Pancreas (tissue), 10 donors: ENCODE data around the gene DIAPH3. TPM values are rescaled to one million over a fixed set of nuclear protein-coding genes. Genes with fewer than 3 reads are reported as not detected.
A peak's percentile ranks its signal among the peaks of the same experiment; 100 is the strongest.

Experiments used
- ATAC-seq, 4 donors: fragments of 200-7000 bp; cut with Tn5 transposase; one replicate each; pipeline versions ENCODE4 v1.8.0 to v1.9.1; 2020; ENCODE audit warnings: mild to moderate bottlenecking in 4 of 4, moderate library complexity in 4 of 4
- DNase-seq, 6 donors: peaks; one replicate each; pipeline ENCODE4 v3.0.0-alpha.2; 2020
- FAIRE-seq: peaks from 2 replicates; lab custom pipeline; 2012; peaks lifted over from hg19 to GRCh38; lab: Jason Lieb, UNC
- H3K27ac ChIP-seq, 4 donors: fragments of 200-600 bp; sonication (generic); 1 replicate in 3 of 4; 2 replicates in 1 of 4; pipeline versions ENCODE4 v1.5.0 to v1.8.0; 2020
- H3K27me3 ChIP-seq, 4 donors: fragments of 200-600 bp; one replicate each; pipeline ENCODE4 v1.8.0; 2021
- H3K36me3 ChIP-seq, 3 donors: fragments of 200-600 bp; sonication (generic) in 1 of 3; one replicate each; pipeline versions ENCODE4 v1.5.0 to v1.8.0; 2020 to 2021
- H3K4me1 ChIP-seq, 3 donors: fragments of 200-600 bp; one replicate each; pipeline ENCODE4 v1.8.0; 2021
- H3K4me3 ChIP-seq, 4 donors: fragments of 200-600 bp; sonication (generic) in 2 of 4; one replicate each; pipeline versions ENCODE4 v1.5.0 to v1.8.0; 2020 to 2021
- H3K9me3 ChIP-seq, 4 donors: fragments of 200-600 bp; one replicate each; pipeline ENCODE4 v1.8.0; 2021
- WGBS, 2 donors: extraction: QIAGEN DNeasy Blood & Tissue Kit; methylation state at CpG; one replicate each; pipeline ENCODE4 v1.1.7; 2013; 5-methylcytosine and 5-hydroxymethylcytosine counted together
- intact Hi-C, 3 donors: fragments of 100-400 bp; cut with DNase I; formaldehyde crosslinking; loops; one replicate each; pipeline versions ENCODE4 v1.11.1 to v1.14.2; 2022
- polyA plus RNA-seq, 2 donors: library from polyadenylated mRNA; stranded (reverse); fragments of 200-250 nt; gene quantifications; one replicate each; pipeline ENCODE4 v1.2.3, GENCODE V29; 2013
- total RNA-seq, 6 donors: library from RNA; stranded (reverse); fragmentation: NEBNext Ultra II Directional in 4 of 6; extraction: Animal tissue kit (Norgen Biotek cat#: 25700) in 4 of 6; gene quantifications; one replicate each; pipeline versions ENCODE4 v1.2.1 to v1.2.4, GENCODE V29; 2021 to 2023
- TF ChIP-seq, protein P1 (sequence below), 4 donors: fragments of 200-600 bp; sonication (generic) in 3 of 4; IDR thresholded peaks; one replicate each; pipeline versions ENCODE4 v1.5.0 to v1.8.0; 2021; ENCODE audit warnings: antibody characterized with exemption in 4 of 4
- donor health status: healthy with polysubstance abuse.
- donor health status: DM: no; HTN: no; CAD: no; lungs with moderate emphysema.
- donor health status: DM: no; HTN: no; CAD: no.
- donor health status: control.
- donor health status: control.
- donor health status: Bipolar disorder and iron deficiency.
- donor health status: DM: yes; HTN: yes; CAD: no.
- donor health status: DM: no; HTN: no; CAD: no.
- donor health status: DM: no; HTN: no; CAD: no.
- donor health status: DM: yes; HTN: yes; CAD: no.

The DIAPH3 gene
- total and polyA plus RNA-seq, 8 donors: 0.12 to 1.3 (median 0.42) TPM; not detected in 1

DNA sequence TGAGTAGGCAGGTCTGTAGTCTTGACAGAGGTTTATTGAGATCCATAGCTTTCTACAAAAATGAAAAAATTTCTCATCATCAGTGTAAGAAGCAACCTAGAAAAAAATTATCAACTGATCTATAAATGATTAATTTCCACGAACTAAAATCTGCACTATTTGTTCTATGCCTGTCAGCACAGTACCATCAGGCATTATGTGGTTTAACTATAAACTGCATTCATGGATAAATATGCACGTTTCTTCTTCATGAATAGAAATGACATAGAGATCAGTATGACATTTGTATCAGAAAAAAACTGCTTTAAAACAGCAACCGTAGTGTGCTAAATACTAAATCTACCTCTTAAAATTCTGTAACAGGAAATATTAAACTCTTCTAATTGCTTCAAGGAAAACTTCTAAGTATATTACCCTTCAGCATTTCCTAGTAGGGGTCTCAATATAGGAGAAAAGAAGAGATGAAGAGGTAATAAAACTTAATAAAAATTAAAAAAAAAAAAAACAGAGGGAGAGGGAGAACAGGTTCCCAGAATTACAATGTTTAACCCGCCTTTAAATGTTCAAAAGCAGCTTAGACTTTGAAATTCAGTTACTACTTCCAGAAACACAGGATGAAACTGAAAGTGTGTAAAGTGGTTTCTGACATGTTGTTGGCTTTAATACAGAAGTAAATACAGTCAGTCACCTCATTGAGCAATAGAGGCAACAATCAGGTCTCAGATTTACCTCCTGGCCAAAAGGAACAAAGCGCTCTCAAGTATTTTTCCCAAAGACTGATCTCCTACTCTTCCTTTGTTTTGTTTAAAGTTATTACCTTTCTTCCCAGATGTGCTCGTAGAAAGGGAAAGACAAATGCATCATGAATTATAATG lies 144.4 kb downstream of the DIAPH3 start:
- Histone ChIP-seq H3K9me3 (no peaks in the 10 kb centered on the region), H3K4me1 (peaks cover 0 to 16% (median 5%) of the 10 kb centered on the region in 3 donors), H3K4me3 (peak overlapping the region in 1 of 4 donors; percentile 9), H3K27ac (peak overlapping the region in 2 of 4 donors; percentile 22 to 62), H3K36me3 (no peaks in the 10 kb centered on the region), H3K27me3 (no peaks in the 10 kb centered on the region)
- intact Hi-C loops: no loop called here
- no peak for DNase-seq
- ATAC-seq: peak; percentile 85 to 98 (median 92)
- FAIRE-seq: no peak
- 18 to 21% methylated on average over 6 of the region's 6 CpGs for WGBS, 2 donors
- TF ChIP-seq, protein P1, sequence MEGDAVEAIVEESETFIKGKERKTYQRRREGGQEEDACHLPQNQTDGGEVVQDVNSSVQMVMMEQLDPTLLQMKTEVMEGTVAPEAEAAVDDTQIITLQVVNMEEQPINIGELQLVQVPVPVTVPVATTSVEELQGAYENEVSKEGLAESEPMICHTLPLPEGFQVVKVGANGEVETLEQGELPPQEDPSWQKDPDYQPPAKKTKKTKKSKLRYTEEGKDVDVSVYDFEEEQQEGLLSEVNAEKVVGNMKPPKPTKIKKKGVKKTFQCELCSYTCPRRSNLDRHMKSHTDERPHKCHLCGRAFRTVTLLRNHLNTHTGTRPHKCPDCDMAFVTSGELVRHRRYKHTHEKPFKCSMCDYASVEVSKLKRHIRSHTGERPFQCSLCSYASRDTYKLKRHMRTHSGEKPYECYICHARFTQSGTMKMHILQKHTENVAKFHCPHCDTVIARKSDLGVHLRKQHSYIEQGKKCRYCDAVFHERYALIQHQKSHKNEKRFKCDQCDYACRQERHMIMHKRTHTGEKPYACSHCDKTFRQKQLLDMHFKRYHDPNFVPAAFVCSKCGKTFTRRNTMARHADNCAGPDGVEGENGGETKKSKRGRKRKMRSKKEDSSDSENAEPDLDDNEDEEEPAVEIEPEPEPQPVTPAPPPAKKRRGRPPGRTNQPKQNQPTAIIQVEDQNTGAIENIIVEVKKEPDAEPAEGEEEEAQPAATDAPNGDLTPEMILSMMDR (IDR thresholded peaks at IDR 0.05): no peak

DNA sequence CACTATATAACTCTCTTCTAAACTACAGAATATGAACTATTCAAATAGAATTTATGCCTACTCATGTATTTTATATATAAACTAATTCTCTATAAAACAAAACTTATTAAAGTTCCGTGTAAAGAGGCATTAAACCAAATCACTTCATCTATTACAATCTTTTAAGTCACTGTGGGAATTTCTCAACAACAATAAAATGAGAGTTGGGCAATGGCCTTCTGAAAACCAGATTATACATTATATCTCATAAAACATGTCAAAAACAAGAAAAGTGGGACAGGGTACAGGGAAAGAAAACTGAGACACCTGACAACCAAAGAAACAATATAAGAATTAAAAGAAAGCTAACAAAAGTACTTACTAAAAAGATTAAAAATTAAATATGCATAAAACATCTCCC lies 145.2 kb downstream of the DIAPH3 start:
- 63 to 71% methylated on average over 1 of the region's 1 CpG for WGBS, 2 donors
- TF ChIP-seq, protein P1 (IDR thresholded peaks at IDR 0.05): no peak
- Histone ChIP-seq H3K36me3 (no peaks in the 10 kb centered on the region), H3K27me3 (no peaks in the 10 kb centered on the region), H3K9me3 (no peaks in the 10 kb centered on the region), H3K27ac (no peak overlapping the region), H3K4me1 (peaks cover 0 to 16% (median 5%) of the 10 kb centered on the region in 3 donors), H3K4me3 (no peak overlapping the region)
- DNase-seq: no peak
- intact Hi-C loops: no loop called here
- FAIRE-seq: no peak
- no peak for ATAC-seq

DNA sequence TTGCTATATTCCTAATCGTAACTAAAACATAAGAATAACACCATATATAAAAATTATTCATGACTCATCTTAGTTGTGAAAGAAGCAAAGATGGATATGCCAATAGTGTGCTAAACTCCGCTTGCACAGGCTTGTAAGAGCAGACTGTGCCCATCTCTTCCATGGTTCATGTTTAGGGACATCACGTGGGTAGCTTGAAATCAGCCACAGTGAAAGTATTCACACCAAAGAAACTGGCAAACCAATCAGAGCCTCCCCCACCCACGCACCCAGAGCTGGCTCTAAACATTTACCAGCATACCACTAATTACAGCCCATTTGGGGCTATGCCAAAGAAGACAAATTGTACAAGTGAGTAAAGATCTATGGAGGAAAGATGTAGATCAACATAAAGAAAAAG lies 147.5 kb downstream of the DIAPH3 start:
- no peak for FAIRE-seq
- Histone ChIP-seq H3K36me3 (no peaks in the 10 kb centered on the region), H3K4me3 (no peak overlapping the region), H3K27me3 (no peaks in the 10 kb centered on the region), H3K27ac (no peak overlapping the region), H3K9me3 (no peaks in the 10 kb centered on the region), H3K4me1 (peaks cover 15 to 29% (median 15%) of the 10 kb centered on the region in 3 donors)
- TF ChIP-seq, protein P1 (IDR thresholded peaks at IDR 0.05): no peak
- ATAC-seq: no peak
- no peak for DNase-seq
- intact Hi-C loops: no loop called here
- 96% methylated on average over 4 of the region's 4 CpGs for WGBS, 2 donors

DNA sequence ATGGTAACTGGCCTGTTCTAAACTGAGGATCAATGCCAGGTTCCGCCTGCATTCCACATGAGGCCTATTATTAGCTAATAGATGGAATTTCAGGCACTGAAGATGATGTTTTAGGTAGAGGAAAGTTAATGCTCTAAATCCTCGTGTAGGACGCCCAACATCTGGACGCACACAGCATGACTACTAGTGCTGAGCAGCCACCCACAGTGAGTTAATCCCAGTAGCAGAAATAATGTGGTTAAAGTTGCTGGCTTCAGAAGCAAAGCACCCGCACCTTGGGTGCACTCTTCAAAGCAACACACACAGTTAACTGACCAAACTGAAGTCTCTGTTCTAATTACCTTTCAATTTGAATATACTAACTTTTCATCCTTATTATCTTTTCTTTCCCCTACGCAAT lies 150.6 kb downstream of the DIAPH3 start:
- FAIRE-seq (no peak), DNase-seq (no peak), ATAC-seq (no peak)
- Histone ChIP-seq H3K27ac (peak overlapping the region in 2 of 4 donors; percentile 5 to 72), H3K36me3 (no peaks in the 10 kb centered on the region), H3K4me3 (no peak overlapping the region), H3K4me1 (peaks cover 16 to 23% (median 18%) of the 10 kb centered on the region in 3 donors), H3K27me3 (no peaks in the 10 kb centered on the region), H3K9me3 (no peaks in the 10 kb centered on the region)
- 85 to 95% methylated on average over 6 of the region's 6 CpGs for WGBS, 2 donors
- intact Hi-C loops: no loop called here
- TF ChIP-seq, protein P1 (IDR thresholded peaks at IDR 0.05): no peak

DNA sequence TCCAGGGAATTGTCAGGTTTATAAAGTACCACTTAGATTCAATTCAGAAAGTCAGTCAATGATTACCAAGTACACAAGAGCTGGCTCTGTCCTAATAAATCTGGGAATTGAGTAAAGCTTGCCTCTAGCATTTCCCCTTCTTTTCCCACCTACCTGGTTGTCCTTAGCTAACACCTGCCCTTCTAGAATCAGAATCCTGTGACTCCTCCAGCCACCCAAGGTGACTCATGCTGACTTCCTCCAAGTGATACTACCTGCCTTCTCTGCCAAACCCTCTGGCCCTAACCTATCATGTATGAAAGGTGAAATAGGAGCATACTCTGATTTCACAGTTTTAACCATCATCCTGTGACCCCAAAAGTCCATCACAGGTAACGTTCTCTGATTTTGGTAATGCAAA lies 151.2 kb downstream of the DIAPH3 start:
- 44 to 46% methylated on average over 1 of the region's 1 CpG for WGBS, 2 donors
- Histone ChIP-seq H3K36me3 (no peaks in the 10 kb centered on the region), H3K27ac (peak overlapping the region; percentile 13 to 72 (median 26)), H3K9me3 (no peaks in the 10 kb centered on the region), H3K4me3 (no peak overlapping the region), H3K4me1 (peaks cover 16 to 23% (median 18%) of the 10 kb centered on the region in 3 donors), H3K27me3 (no peaks in the 10 kb centered on the region)
- FAIRE-seq: no peak
- intact Hi-C loops: no loop called here
- TF ChIP-seq, protein P1 (IDR thresholded peaks at IDR 0.05): no peak
- DNase-seq: peak in 4 of 6 donors; percentile 24 to 50 (median 39)
- ATAC-seq: peak; percentile 91 to 93 (median 92)
